Stomach (tissue), 9 donors: ENCODE results near the gene SPOCD1. TPM values are rescaled to one million over a fixed set of nuclear protein-coding genes. Genes with fewer than 3 reads are reported as not detected.

Experiments
- DNase-seq, 2 donors: peaks; one replicate each; pipeline versions ENCODE4 v3.0.0 to v3.0.0-alpha.2; 2013 to 2019
- H3K27ac ChIP-seq, 5 donors: fragments of 200-600 bp in 4 of 5; sonication (generic) in 4 of 5; one replicate each; pipeline ENCODE4 v1.5.1; 2013 to 2019; ENCODE audit warnings: mild to moderate bottlenecking in 1 of 5, moderate library complexity in 1 of 5
- H3K27me3 ChIP-seq, 3 donors: fragments of 200-600 bp; sonication (generic); one replicate each; pipeline ENCODE4 v1.5.1; 2017 to 2019; ENCODE audit warnings: mixed run types in 1 of 3
- H3K36me3 ChIP-seq, 4 donors: fragments of 200-600 bp; sonication (generic); 1 replicate in 3 of 4; 2 replicates in 1 of 4; pipeline ENCODE4 v1.5.1; 2016 to 2019
- H3K4me1 ChIP-seq, 4 donors: fragments of 200-600 bp; sonication (generic); one replicate each; pipeline ENCODE4 v1.5.1; 2016 to 2019
- H3K4me3 ChIP-seq, 4 donors: fragments of 200-600 bp; sonication (generic) in 3 of 4; one replicate each; pipeline ENCODE4 v1.5.1; 2016 to 2019; ENCODE audit warnings: mild to moderate bottlenecking in 1 of 4
- H3K9me3 ChIP-seq, 4 donors: fragments of 200-600 bp; sonication (generic); one replicate each; pipeline ENCODE4 v1.5.1; 2016 to 2019
- CTCF ChIP-seq, 7 experiments: fragments of 450-650 bp in 4 of 7; fragments of 200-600 bp in 3 of 7; sonication (generic) in 3 of 7; IDR thresholded peaks; one replicate each; pipeline ENCODE4 v1.5.1; 2016 to 2019; ENCODE audit warnings: antibody characterized with exemption in 7 of 7, control low read depth in 2 of 7, mild to moderate bottlenecking in 1 of 7
- EP300 ChIP-seq: sonication (generic); formaldehyde crosslinking; IDR thresholded peaks from one replicate; pipeline ENCODE4 v1.6.1; 2017; ENCODE audit warnings: antibody characterized with exemption
- POLR2A ChIP-seq, 4 donors: fragments of 450-650 bp; IDR thresholded peaks; one replicate each; pipeline ENCODE4 v1.6.1; 2016; ENCODE audit warnings: antibody characterized with exemption in 4 of 4, control low read depth in 2 of 4, mild to moderate bottlenecking in 1 of 4, moderate library complexity in 1 of 4
- POLR2AphosphoS5 ChIP-seq, 3 donors: sonication (generic); formaldehyde crosslinking; IDR thresholded peaks; one replicate each; pipeline ENCODE4 v1.6.1; 2016; ENCODE audit warnings: antibody characterized with exemption in 3 of 3
- WGBS, 5 donors: extraction: QIAGEN DNeasy Blood & Tissue Kit in 3 of 5; methylation state at CpG; one replicate each; pipeline versions ENCODE4 v1.1.5 to v1.1.7; 2013 to 2018; 5-methylcytosine and 5-hydroxymethylcytosine counted together
- intact Hi-C: fragments of 100-400 bp; cut with DNase I; formaldehyde crosslinking; loops from one replicate; pipeline ENCODE4 v1.15.1; 2023; ENCODE audit warnings: low total_unique reads
- polyA plus RNA-seq, 3 donors: library from polyadenylated mRNA; stranded (reverse); fragments of 200-250 nt; gene quantifications; one replicate each; pipeline ENCODE4 v1.2.3, GENCODE V29; 2013
- small RNA-seq, 4 donors: library from RNA; depleted of rRNA; stranded (forward); fragments of <200 nt; gene quantifications; one replicate each; pipeline ENCODE3, GENCODE V24; 2016
- total RNA-seq, 5 donors: library from RNA; depleted of rRNA; stranded (reverse); fragments of >200 nt; gene quantifications; one replicate each; pipeline versions ENCODE4 v1.1.0 to v1.2.3, GENCODE V29; 2014 to 2016
- donor health status: healthy with polysubstance abuse.
- donor health status: Bipolar disorder and iron deficiency.
- donor health status: healthy.

Gene SPOCD1
- total and polyA plus RNA-seq, 8 donors, result 0.55 to 11.1 (median 4.5) TPM; not detected in 1

GRCh38 chr1:31745946-31746670 is 69.7 kb downstream of the SPOCD1 start:
- no peak for TF ChIP-seq EP300
- TF ChIP-seq POLR2A (IDR thresholded peaks at IDR 0.05), result no peak
- TF ChIP-seq POLR2AphosphoS5 (IDR thresholded peaks at IDR 0.05), result no peak
- no peak for TF ChIP-seq CTCF (IDR thresholded peaks at IDR 0.05)
- no peaks in the 10 kb centered on the region for H3K36me3 ChIP-seq
- DNase-seq, result peak in 1 of 2 donors; percentile 62
- intact Hi-C loops, result no loop called here
- H3K27me3 ChIP-seq, result no peaks in the 10 kb centered on the region
- H3K4me1 ChIP-seq, result peaks cover 0 to 11% (median 7%) of the 10 kb centered on the region in 4 donors
- H3K4me3 ChIP-seq, result no peak overlapping the region
- H3K27ac ChIP-seq, result no peak overlapping the region
- no peaks in the 10 kb centered on the region for H3K9me3 ChIP-seq
- 55 to 68% (median 61%) methylated on average over 14 to 15 of the region's 15 CpGs for WGBS, 5 donors

GRCh38 chr1:31745096-31745945 is 70.5 kb downstream of the SPOCD1 start:
- 30 to 49% (median 40%) methylated on average over 4 of the region's 4 CpGs for WGBS, 5 donors
- Histone ChIP-seq H3K27me3 (no peaks in the 10 kb centered on the region), H3K36me3 (no peaks in the 10 kb centered on the region), H3K4me1 (peaks cover 0 to 11% (median 7%) of the 10 kb centered on the region in 4 donors), H3K27ac (no peak overlapping the region), H3K9me3 (no peaks in the 10 kb centered on the region), H3K4me3 (no peak overlapping the region)
- peak; percentile 75 to 80 for DNase-seq
- TF ChIP-seq CTCF (IDR thresholded peaks at IDR 0.05) (peak in 5 of 7 experiments; percentile 33 to 76 (median 65)), POLR2AphosphoS5 (IDR thresholded peaks at IDR 0.05) (no peak)
- intact Hi-C loops, result no loop called here

- no peaks in the 10 kb centered on the region for H3K9me3 ChIP-seq
- no peak for TF ChIP-seq POLR2AphosphoS5 (IDR thresholded peaks at IDR 0.05)
- intact Hi-C loops, result no loop called here
- no peak overlapping the region for H3K4me3 ChIP-seq
- H3K4me1 ChIP-seq, result peaks cover 0 to 11% (median 7%) of the 10 kb centered on the region in 4 donors
- H3K36me3 ChIP-seq, result peaks cover 0 to under 1% (median 0%) of the 10 kb centered on the region in 4 donors
- no peaks in the 10 kb centered on the region for H3K27me3 ChIP-seq
- DNase-seq, result peak in 1 of 2 donors; percentile 32
- 87 to 92% (median 91%) methylated on average over 26 to 28 of the region's 28 CpGs for WGBS, 5 donors
- no peak overlapping the region for H3K27ac ChIP-seq
Measured at GRCh38 chr1:31744165-31744888, 71.5 kb downstream of the SPOCD1 start.

GRCh38 chr1:31742462-31743212 is 73.2 kb downstream of the SPOCD1 start:
- Histone ChIP-seq H3K9me3 (no peaks in the 10 kb centered on the region), H3K27me3 (no peaks in the 10 kb centered on the region), H3K4me1 (peaks cover 0 to 11% (median 7%) of the 10 kb centered on the region in 4 donors), H3K4me3 (no peak overlapping the region), H3K36me3 (peaks cover 0 to 7% (median 3%) of the 10 kb centered on the region in 4 donors), H3K27ac (no peak overlapping the region)
- 84 to 91% (median 87%) methylated on average over 5 to 32 of the region's 32 CpGs for WGBS, 5 donors
- no peak for DNase-seq
- intact Hi-C loops, result no loop called here
- TF ChIP-seq POLR2A (IDR thresholded peaks at IDR 0.05), result no peak
- TF ChIP-seq POLR2AphosphoS5 (IDR thresholded peaks at IDR 0.05), result no peak
- no peak for TF ChIP-seq EP300
- no peak for TF ChIP-seq CTCF (IDR thresholded peaks at IDR 0.05)

Small RNAs within 50 kb of the gene (small RNA-seq; reads per million reads assigned to genes)
- 0 reads per million in 4 donors for gene MIR4254

Other genes starting within 250 kb of the SPOCD1 start
- gene TINAGL1, start 239.5 kb downstream of the SPOCD1 start, total RNA-seq, result 100 to 1,000 TPM in 4 of 5 donors, 10 to 100 TPM in 1; 88.1 to 691 (median 173) TPM
- 10 to 100 TPM; 17.9 to 43.8 (median 37.6) TPM for gene TINAGL1, start 239.5 kb downstream of the SPOCD1 start, polyA plus RNA-seq
- not detected for gene HCRTR1, start 198.3 kb downstream of the SPOCD1 start, total RNA-seq
- not detected for gene HCRTR1, start 198.3 kb downstream of the SPOCD1 start, polyA plus RNA-seq
- 10 to 100 TPM; 19.7 to 91.0 (median 69.6) TPM for gene PEF1, start 171.1 kb downstream of the SPOCD1 start, total RNA-seq
- gene PEF1, start 171.1 kb downstream of the SPOCD1 start, polyA plus RNA-seq, result 10 to 100 TPM; 54.7 to 71.9 (median 62.7) TPM
- gene COL16A1, start 112.0 kb downstream of the SPOCD1 start, total RNA-seq, result 100 to 1,000 TPM in 3 of 5 donors, 10 to 100 TPM in 2; 64.2 to 127 (median 118) TPM
- 10 to 100 TPM; 19.8 to 27.4 (median 24.7) TPM for gene COL16A1, start 112.0 kb downstream of the SPOCD1 start, polyA plus RNA-seq
- 1 to 10 TPM in 4 of 5 donors, not detected in 1; 1.3 to 4.9 (median 2.8) TPM for gene ADGRB2, start 51.7 kb downstream of the SPOCD1 start, total RNA-seq
- 1 to 10 TPM in 2 of 3 donors, under 1 TPM in 1; 0.61 to 1.9 (median 1.5) TPM for gene ADGRB2, start 51.7 kb downstream of the SPOCD1 start, polyA plus RNA-seq
- 100 to 1,000 TPM in 3 of 5 donors, 10 to 100 TPM in 2; 81.7 to 330 (median 218) TPM for gene PTP4A2, start 122.3 kb upstream of the SPOCD1 start, total RNA-seq
- 100 to 1,000 TPM in 2 of 3 donors, 10 to 100 TPM in 1; 78.6 to 182 (median 153) TPM for gene PTP4A2, start 122.3 kb upstream of the SPOCD1 start, polyA plus RNA-seq
- 10 to 100 TPM; 21.4 to 99.9 (median 76.9) TPM for gene KHDRBS1, start 197.8 kb upstream of the SPOCD1 start, total RNA-seq
- 10 to 100 TPM; 50.3 to 64.5 (median 53.6) TPM for gene KHDRBS1, start 197.8 kb upstream of the SPOCD1 start, polyA plus RNA-seq